HEK293T (cell line): ENCODE measurements around the gene AHNAK.
"Not testable (repeated sequence)": the region's sequence is repeated elsewhere in the genome, so short reads cannot be mapped to it uniquely, and the experiment has no call there.

Experiments used
- CTCF ChIA-PET: fragments of 350-600 bp; formaldehyde crosslinking; extraction: SDS; loops from one replicate; lab custom pipeline; 2021; ENCODE audit warnings: antibody characterized with exemption, inconsistent platforms; lab: Yijun Ruan, JAX
- POLR2A ChIA-PET: fragments of 350-600 bp; formaldehyde crosslinking; extraction: SDS; loops from one replicate; lab custom pipeline; 2020; ENCODE audit warnings: antibody characterized with exemption, inconsistent platforms; lab: Yijun Ruan, JAX
- DNase-seq: peaks from one replicate; pipeline ENCODE4 v3.0.0; 2012; ENCODE audit warnings: mixed read lengths; ENCODE audit errors: extremely low spot score
- ARNT ChIP-seq: fragments of 450-650 bp; IDR thresholded peaks from 2 replicates; pipeline ENCODE4 v1.6.1; 2017; ENCODE audit warnings: mild to moderate bottlenecking
- BHLHE40 ChIP-seq: fragments of 450-650 bp; IDR thresholded peaks from 2 replicates; pipeline ENCODE4 v1.6.1; 2016; ENCODE audit warnings: mild to moderate bottlenecking, moderate library complexity, borderline replicate concordance
- CTBP1 ChIP-seq: fragments of 450-650 bp; IDR thresholded peaks from 2 replicates; pipeline ENCODE4 v1.6.1; 2016; ENCODE audit warnings: borderline replicate concordance
- ELF4 ChIP-seq: fragments of 450-650 bp; IDR thresholded peaks from 2 replicates; pipeline ENCODE4 v1.6.1; 2017; ENCODE audit warnings: antibody characterized with exemption
- FOXA1 ChIP-seq: fragments of 450-650 bp; IDR thresholded peaks from 2 replicates; pipeline ENCODE4 v1.6.1; 2016; ENCODE audit warnings: mild to moderate bottlenecking
- FOXK2 ChIP-seq: fragments of 450-650 bp; IDR thresholded peaks from 2 replicates; pipeline ENCODE4 v1.6.1; 2016; ENCODE audit warnings: mild to moderate bottlenecking
- FOXM1 ChIP-seq: fragments of 450-650 bp; IDR thresholded peaks from 2 replicates; pipeline ENCODE4 v1.6.1; 2017; ENCODE audit warnings: mild to moderate bottlenecking, borderline replicate concordance
- HDGF ChIP-seq: fragments of 450-650 bp; IDR thresholded peaks from 2 replicates; pipeline ENCODE4 v1.6.1; 2017; ENCODE audit warnings: antibody characterized with exemption, borderline replicate concordance
- L3MBTL2 ChIP-seq: fragments of 450-650 bp; conservative IDR thresholded peaks from 2 replicates; pipeline ENCODE4 v1.6.1; 2016; ENCODE audit warnings: mild to moderate bottlenecking
- LEF1 ChIP-seq: fragments of 450-650 bp; IDR thresholded peaks from 2 replicates; pipeline ENCODE4 v1.6.1; 2017; ENCODE audit warnings: mild to moderate bottlenecking, borderline replicate concordance
- NFRKB ChIP-seq: fragments of 450-650 bp; IDR thresholded peaks from 2 replicates; pipeline ENCODE4 v1.6.1; 2016; ENCODE audit warnings: mild to moderate bottlenecking, moderate library complexity
- PKNOX1 ChIP-seq: fragments of 450-650 bp; IDR thresholded peaks from 2 replicates; pipeline ENCODE4 v1.6.1; 2016
- SP1 ChIP-seq: fragments of 450-650 bp; IDR thresholded peaks from 2 replicates; pipeline ENCODE4 v1.6.1; 2017
- SUZ12 ChIP-seq: fragments of 450-650 bp; IDR thresholded peaks from 2 replicates; pipeline ENCODE4 v1.6.1; 2016; ENCODE audit warnings: mild to moderate bottlenecking
- TARDBP ChIP-seq: fragments of 450-650 bp; IDR thresholded peaks from 2 replicates; pipeline ENCODE4 v1.6.1; 2016
- ZNF384 ChIP-seq: fragments of 450-650 bp; IDR thresholded peaks from 2 replicates; pipeline ENCODE4 v1.6.1; 2016

Gene AHNAK

GRCh38 chr11:62573592-62574362 is 27.2 kb upstream of the AHNAK start, which contains the start of gene EEF1G:
TSS of gene EEF1G (minus strand) at chr11:62573891. CDS start at chr11:62573842, 49 bp downstream.
- CTCF ChIA-PET, result interaction anchor here (1.0 kb wide), 1 partner anchor 13 kb away, joined by 7 read pairs; no protein-coding TSS in a partner anchor
- DNase-seq, result peak; percentile 98
- TF ChIP-seq SP1, result no peak
- TF ChIP-seq ZNF384, result no peak
- TF ChIP-seq NFRKB, result peak; percentile 15; the same call in 1 of the 2 replicates
- peak; percentile 41; the same call in 1 of the 2 replicates for TF ChIP-seq ELF4
- TF ChIP-seq L3MBTL2, result no peak
- peak; percentile 73 for TF ChIP-seq PKNOX1
- no peak for TF ChIP-seq SUZ12
- no peak for TF ChIP-seq FOXK2
- no peak for TF ChIP-seq BHLHE40
- TF ChIP-seq CTBP1, result no peak
- no peak for TF ChIP-seq FOXA1
- TF ChIP-seq FOXM1, result no peak
- TF ChIP-seq LEF1, result no peak
- no peak for TF ChIP-seq ARNT
- TF ChIP-seq HDGF, result no peak
- TF ChIP-seq TARDBP, result no peak
- POLR2A ChIA-PET, result interaction anchor here (0.6 to 10.8 kb wide), 41 partner anchors 9 to 776 kb away, joined by 3 to 168 read pairs (median 4); partner anchors contain the start of genes AHNAK, B3GAT3, C11orf98 and CSKMT

DNA sequence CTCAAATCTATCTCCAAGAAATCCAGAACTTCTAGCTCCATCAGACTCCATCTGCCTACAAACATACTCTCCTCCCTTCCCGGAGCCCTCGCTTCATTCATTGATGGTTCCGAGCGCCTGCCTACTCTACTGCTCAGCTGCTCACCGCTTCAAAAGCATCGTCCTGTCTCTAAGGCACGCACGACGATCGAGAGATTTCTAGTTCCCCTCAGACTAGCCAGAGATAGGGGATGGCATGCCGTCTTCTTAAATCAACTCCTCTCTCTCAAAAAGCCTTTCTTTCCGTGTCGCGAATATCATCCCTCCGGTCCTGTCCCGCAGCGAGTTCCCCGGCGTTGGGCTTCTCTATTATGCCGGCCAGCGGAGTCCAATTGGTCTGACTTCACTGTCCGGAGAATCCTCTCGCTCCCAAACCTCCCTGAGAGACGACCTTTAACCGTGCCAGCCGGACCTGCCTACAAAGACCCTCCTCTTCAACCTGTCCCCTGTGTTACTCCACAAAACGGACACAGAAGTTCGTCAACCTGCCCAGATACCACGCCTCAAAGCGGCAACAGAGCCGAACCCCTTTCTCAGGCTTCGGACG is 26.5 kb upstream of the AHNAK start:
- no peak for DNase-seq

GRCh38 chr11:62572431-62572830 is 25.8 kb upstream of the AHNAK start:
- DNase-seq, result no peak
- ChIA-PET POLR2A (interaction anchor here (0.9 to 3.7 kb wide), 6 partner anchors 8 to 19 kb away, joined by 3 to 40 read pairs (median 7); partner anchors contain the start of gene TUT1), CTCF (no interaction called here)
- TF ChIP-seq SP1, result no peak
- no peak for TF ChIP-seq PKNOX1
- no peak for TF ChIP-seq CTBP1
- TF ChIP-seq SUZ12, result no peak
- no peak for TF ChIP-seq FOXK2
- TF ChIP-seq LEF1, result no peak
- no peak for TF ChIP-seq ARNT
- TF ChIP-seq TARDBP, result no peak
- no peak for TF ChIP-seq ZNF384
- no peak for TF ChIP-seq HDGF
- no peak for TF ChIP-seq L3MBTL2
- TF ChIP-seq FOXM1, result no peak
- no peak for TF ChIP-seq ELF4
- no peak for TF ChIP-seq BHLHE40

More for the DNA sequence above, 26.5 kb upstream of the AHNAK start:
- ChIA-PET POLR2A (interaction anchor here (0.6 to 10.8 kb wide), 40 partner anchors 9 to 775 kb away, joined by 3 to 168 read pairs (median 4); partner anchors contain the start of genes AHNAK, B3GAT3, C11orf98 and CSKMT), CTCF (interaction anchor here (0.6 to 1.0 kb wide), 2 partner anchors 13 to 180 kb away, joined by 3 to 7 read pairs; no protein-coding TSS in a partner anchor)
- TF ChIP-seq CTBP1 (no peak), HDGF (no peak), ZNF384 (no peak), ELF4 (no peak), SUZ12 (no peak), L3MBTL2 (no peak), NFRKB (no peak), BHLHE40 (no peak)

GRCh38 chr11:62571493-62571892 is 24.9 kb upstream of the AHNAK start:
- DNase-seq, POLR2A ChIA-PET, CTCF ChIA-PET: not testable (repeated sequence)

- POLR2A ChIA-PET, result interaction anchor here (1.3 kb wide), 1 partner anchor 101 kb away, joined by 3 read pairs; the partner anchor contains the start of gene UQCC3
- CTCF ChIA-PET, DNase-seq: not testable (repeated sequence)
Measured at GRCh38 chr11:62570903-62571302, 24.3 kb upstream of the AHNAK start.

DNA sequence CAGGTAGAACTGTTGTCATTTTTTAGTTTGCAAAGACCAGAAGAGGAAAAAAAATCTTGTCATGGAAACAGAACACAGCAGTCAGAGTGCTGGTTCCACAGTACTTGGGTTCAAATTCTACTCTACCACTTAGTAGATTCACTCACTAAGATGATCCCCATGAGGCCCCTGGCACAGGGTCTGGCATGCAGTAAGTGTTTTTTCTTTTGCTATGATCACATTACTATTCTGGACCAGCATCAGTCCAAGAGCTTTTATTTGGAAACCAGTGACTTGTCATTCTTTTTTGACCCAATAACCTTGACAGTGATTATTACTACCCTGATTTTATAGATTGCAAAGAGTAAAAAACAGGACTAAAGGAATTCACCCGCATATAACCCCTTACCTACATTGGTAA is 23.0 kb upstream of the AHNAK start:
- DNase-seq, result no peak
- POLR2A ChIA-PET, result interaction anchor here (0.7 to 1.4 kb wide), 4 partner anchors 14 to 176 kb away, joined by 3 to 5 read pairs (median 3); partner anchors contain the start of genes TUT1 and UQCC3
- TF ChIP-seq PKNOX1 (no peak), NFRKB (no peak), BHLHE40 (no peak), ARNT (no peak), ELF4 (no peak), HDGF (no peak), CTBP1 (no peak)
- CTCF ChIA-PET, result interaction anchor here (1.0 kb wide), 2 partner anchors 9 to 27 kb away, joined by 3 to 4 read pairs; no protein-coding TSS in a partner anchor
